A549 (cell line): Measurements from ENCODE around the gene TMEM123. TPM values are rescaled to one million over a fixed set of nuclear protein-coding genes. Genes with fewer than 3 reads are reported as not detected.

Experiments used
- ATAC-seq, 2 experiments: fragments of 200-7000 bp in 1 of 2; fragments of >200 bp in 1 of 2; cut with Nextera tagmentation in 1 of 2; cut with Tn5 transposase in 1 of 2; 3 replicates each; pipeline versions ENCODE4 v1.8.0 to v1.9.1; 2018 to 2020; ENCODE audit warnings: mild to moderate bottlenecking in 1 of 2, moderate library complexity in 1 of 2
- CTCF ChIA-PET: fragments of 300-600 bp; sonication (Branson Sonifier 250); formaldehyde crosslinking; extraction: SDS; loops from one replicate; lab custom pipeline; 2021; ENCODE audit warnings: antibody characterized with exemption, inconsistent platforms; lab: Yijun Ruan, JAX
- POLR2A ChIA-PET: fragments of 350-600 bp; formaldehyde crosslinking; extraction: SDS; loops from one replicate; lab custom pipeline; 2021; ENCODE audit warnings: antibody characterized with exemption, inconsistent platforms; lab: Yijun Ruan, JAX
- DNase-seq, 2 experiments: peaks; one replicate each; pipeline versions ENCODE4 v3.0.0 to v3.0.0-alpha.2; 2011 to 2016; ENCODE audit warnings: low read depth in 1 of 2, low spot score in 1 of 2
- FAIRE-seq: peaks from 2 replicates; lab custom pipeline; 2011; peaks lifted over from hg19 to GRCh38; lab: Jason Lieb, UNC
- H3K27ac ChIP-seq, 2 experiments: fragments of >200 bp; sonication (Bioruptor Twin); formaldehyde crosslinking; 3 replicates each; pipeline ENCODE4 v1.5.1; 2016 to 2017
- H3K4me1 ChIP-seq: fragments of >200 bp; sonication (Bioruptor Twin); formaldehyde crosslinking; 3 replicates; pipeline ENCODE4 v1.6.1; 2016
- H3K4me2 ChIP-seq: fragments of >200 bp; sonication (Bioruptor Twin); formaldehyde crosslinking; 3 replicates; pipeline ENCODE4 v1.6.1; 2016
- H3K4me3 ChIP-seq: fragments of >200 bp; sonication (Bioruptor Twin); formaldehyde crosslinking; 3 replicates; pipeline ENCODE4 v1.5.1; 2016
- H3K9me3 ChIP-seq: fragments of >200 bp; sonication (Bioruptor Twin); formaldehyde crosslinking; 3 replicates; pipeline ENCODE4 v1.6.1; 2016
- BCL3 ChIP-seq: fragments of >200 bp; sonication (Bioruptor Twin); formaldehyde crosslinking; IDR thresholded peaks from 3 replicates; pipeline ENCODE4 v1.6.1; 2016
- BHLHE40 ChIP-seq: IDR thresholded peaks from 2 replicates; pipeline ENCODE4 v1.6.1; 2012; ENCODE audit warnings: low read depth, low read length, inconsistent platforms
- CBX8 ChIP-seq: fragments of 200-600 bp; sonication (generic); IDR thresholded peaks from 2 replicates; pipeline ENCODE4 v1.6.1; 2016
- CTCF ChIP-seq: fragments of >200 bp; sonication (Bioruptor Twin); formaldehyde crosslinking; IDR thresholded peaks from 3 replicates; pipeline ENCODE4 v1.5.1; 2016
- EP300 ChIP-seq, 2 experiments: fragments of >200 bp; sonication (Bioruptor Twin); formaldehyde crosslinking; IDR thresholded peaks; 2 replicates in 1 of 2; 3 replicates in 1 of 2; pipeline ENCODE4 v1.6.1; 2016 to 2017
- FOSL2 ChIP-seq, 2 experiments: fragments of 450-650 bp in 1 of 2; fragments of >200 bp in 1 of 2; sonication (Bioruptor Twin) in 1 of 2; formaldehyde crosslinking; IDR thresholded peaks; 2 replicates each; pipeline versions ENCODE4 v1.5.0 to v1.6.1; 2016 to 2020; ENCODE audit warnings: mild to moderate bottlenecking in 1 of 2, moderate library complexity in 1 of 2
- FOXS1 ChIP-seq: fragments of 250-450 bp; sonication (Bioruptor Pico); IDR thresholded peaks from 2 replicates; pipeline ENCODE4 v1.5.0; 2020; ENCODE audit warnings: mild to moderate bottlenecking, moderate library complexity
- HEYL ChIP-seq: fragments of 250-450 bp; sonication (Bioruptor Pico); IDR thresholded peaks from 2 replicates; pipeline ENCODE4 v1.8.0; 2021; ENCODE audit warnings: mild to moderate bottlenecking, moderate library complexity
- HOXA7 ChIP-seq: fragments of 250-450 bp; sonication (Bioruptor Pico); IDR thresholded peaks from 2 replicates; pipeline ENCODE4 v1.5.0; 2020; ENCODE audit warnings: mild to moderate bottlenecking, moderate library complexity
- HOXB13 ChIP-seq: fragments of 250-450 bp; sonication (Bioruptor Pico); IDR thresholded peaks from 2 replicates; pipeline ENCODE4 v1.5.0; 2020; ENCODE audit warnings: low read depth, mild to moderate bottlenecking, moderate library complexity
- JUNB ChIP-seq: fragments of >200 bp; sonication (Bioruptor Twin); formaldehyde crosslinking; IDR thresholded peaks from 2 replicates; pipeline ENCODE4 v1.6.1; 2016
- KDM1A ChIP-seq: fragments of 200-600 bp; sonication (generic); IDR thresholded peaks from 2 replicates; pipeline ENCODE4 v1.6.1; 2016; ENCODE audit warnings: low read depth, mild to moderate bottlenecking
- MAFK ChIP-seq: fragments of 450-650 bp; IDR thresholded peaks from 2 replicates; pipeline ENCODE4 v1.6.1; 2014; ENCODE audit not compliant: partially characterized antibody
- MAZ ChIP-seq: fragments of 150-350 bp; IDR thresholded peaks from 2 replicates; pipeline ENCODE4 v1.6.1; 2014; ENCODE audit warnings: antibody characterized with exemption, low read depth, low read length, borderline replicate concordance
- MYC ChIP-seq: IDR thresholded peaks from 2 replicates; pipeline ENCODE4 v1.6.1; 2012; ENCODE audit warnings: mild to moderate bottlenecking, inconsistent platforms, low read length, improper control_type of control experiment, borderline replicate concordance
- NR3C1 ChIP-seq: fragments of >200 bp; sonication (Bioruptor Twin); formaldehyde crosslinking; IDR thresholded peaks from 3 replicates; pipeline ENCODE4 v1.6.1; 2017
- POLR2AphosphoS2 ChIP-seq: conservative IDR thresholded peaks from 2 replicates; pipeline ENCODE4 v1.6.1; 2012; ENCODE audit warnings: low read length, improper control_type of control experiment, inconsistent platforms
- RARB ChIP-seq: fragments of 250-450 bp; sonication (Bioruptor Pico); IDR thresholded peaks from 2 replicates; pipeline ENCODE4 v1.8.0; 2021; ENCODE audit warnings: mild to moderate bottlenecking, moderate library complexity
- RNF2 ChIP-seq: fragments of 200-600 bp; sonication (generic); IDR thresholded peaks from 2 replicates; pipeline ENCODE4 v1.6.1; 2016; ENCODE audit warnings: low read depth, mild to moderate bottlenecking, antibody characterized with exemption, moderate library complexity, borderline replicate concordance
- SMC3 ChIP-seq: fragments of >200 bp; sonication (Bioruptor Twin); formaldehyde crosslinking; IDR thresholded peaks from 3 replicates; pipeline ENCODE4 v1.6.1; 2018; ENCODE audit warnings: inconsistent platforms
- SREBF2 ChIP-seq: fragments of 450-650 bp; IDR thresholded peaks from 2 replicates; pipeline ENCODE4 v1.6.1; 2014; ENCODE audit warnings: mild to moderate bottlenecking, moderate library complexity
- TFCP2L1 ChIP-seq: fragments of 250-450 bp; sonication (Bioruptor Pico); IDR thresholded peaks from 2 replicates; pipeline ENCODE4 v1.5.0; 2021; ENCODE audit warnings: mild to moderate bottlenecking
- TP53 ChIP-seq: fragments of 250-450 bp; sonication (Bioruptor Pico); IDR thresholded peaks from 2 replicates; pipeline ENCODE4 v1.5.0; 2021; ENCODE audit warnings: mild to moderate bottlenecking, moderate library complexity
- ZNF302 ChIP-seq: fragments of 250-450 bp; sonication (Bioruptor Pico); IDR thresholded peaks from 2 replicates; pipeline ENCODE4 v1.9.0; 2021; ENCODE audit warnings: inconsistent platforms, mild to moderate bottlenecking, moderate library complexity
- WGBS: methylation state at CpG from one replicate; pipeline ENCODE4 v1.1.6; 2017; ENCODE audit errors: missing lambda C conversion rate; 5-methylcytosine and 5-hydroxymethylcytosine counted together
- polyA plus RNA-seq, 4 experiments: library from polyadenylated mRNA; depleted of rRNA in 3 of 4; stranded (reverse); fragments of >200 nt; fragmentation: RNase III in 1 of 4; extraction: RNeasy Plus Mini Kit Qiagen cat#74134 plus additional on column Dnase treatment in 1 of 4; gene quantifications; 2 replicates in 3 of 4; 3 replicates in 1 of 4; pipeline ENCODE4 v1.2.3, GENCODE V29; 2011 to 2017
- TF ChIP-seq, protein P1 (sequence below): fragments of >200 bp; sonication (Bioruptor Twin); formaldehyde crosslinking; IDR thresholded peaks from 2 replicates; pipeline ENCODE4 v1.6.1; 2016
- TF ChIP-seq, protein P2 (sequence below): fragments of 250-450 bp; sonication (Bioruptor Pico); IDR thresholded peaks from 2 replicates; pipeline ENCODE4 v1.5.0; 2021; ENCODE audit warnings: mild to moderate bottlenecking, moderate library complexity, borderline replicate concordance
- TF ChIP-seq, protein P3 (sequence below): fragments of 450-650 bp; IDR thresholded peaks from 2 replicates; pipeline ENCODE4 v1.6.1; 2014; ENCODE audit warnings: antibody characterized with exemption
- TF ChIP-seq, protein P4 (sequence below): IDR thresholded peaks from 2 replicates; pipeline ENCODE4 v1.6.1; 2012

Gene TMEM123
- polyA plus RNA-seq, 2 of the 4 experiments (the other 2 are of a cell fraction) = 199 to 458 TPM

DNA sequence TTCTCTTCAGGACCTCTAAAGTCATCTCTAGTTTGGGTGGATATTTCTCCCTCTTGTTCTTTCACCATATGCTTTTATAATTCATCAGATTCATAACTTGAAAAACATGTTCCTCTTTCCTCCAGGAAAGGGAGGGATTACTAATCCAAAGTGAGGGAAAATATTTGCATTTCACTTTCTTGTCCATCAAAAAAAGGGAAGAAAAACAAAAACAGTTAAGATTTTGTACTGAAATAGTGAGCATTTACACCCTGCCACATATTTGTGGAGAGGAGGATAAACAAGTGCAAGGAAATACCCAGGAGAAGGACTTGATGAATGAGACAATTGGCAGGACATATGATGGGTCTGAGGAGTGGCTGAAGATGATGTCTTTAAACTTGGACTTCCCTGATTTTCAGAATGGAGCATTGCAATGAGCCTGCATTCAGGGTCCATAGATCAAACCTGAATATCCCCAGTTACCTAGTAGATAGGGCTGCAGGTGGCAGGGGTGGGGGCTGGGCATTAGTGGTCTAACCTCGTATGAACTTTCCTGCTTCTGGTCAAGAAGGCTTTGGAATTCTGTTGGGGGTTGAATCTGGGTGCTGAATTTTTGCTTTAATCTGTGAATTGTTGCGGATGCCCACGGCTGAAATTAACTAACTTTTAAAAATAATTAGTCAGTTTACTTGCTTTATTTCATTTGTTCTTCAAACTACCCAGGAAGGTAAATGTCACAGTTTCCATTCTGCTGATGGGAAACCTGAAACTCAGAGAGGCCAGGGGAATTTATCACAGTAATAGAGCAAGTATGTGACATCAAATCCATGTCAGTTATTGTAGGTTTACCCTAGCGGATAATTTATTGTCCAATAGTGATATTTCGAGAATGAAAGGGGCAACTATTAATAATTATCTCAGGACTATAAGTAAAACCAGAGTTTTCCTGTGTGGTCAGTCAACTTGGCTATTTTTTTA lies 36.9 kb upstream of the TMEM123 start:
- 0 out of 3 replicates have a peak overlapping the region, but pooled peaks have one; percentile 19 for H3K4me2 ChIP-seq
- 40% methylated on average over 5 of the region's 5 CpGs for WGBS
- peaks cover 45% of the 10 kb centered on the region for H3K4me1 ChIP-seq
- H3K27ac ChIP-seq = peak overlapping the region in 1 of 2 experiments; percentile 57; a peak in 2 of 6 replicates
- H3K9me3 ChIP-seq = no peaks in the 10 kb centered on the region
- DNase-seq = no peak
- TF ChIP-seq FOXS1 (CRISPR knock-in tag) (no peak), RNF2 (no peak), EP300 (IDR thresholded peaks at IDR 0.05) (no peak), MAFK (no peak), HEYL (CRISPR knock-in tag) (no peak), TFCP2L1 (no peak), MAZ (no peak), CTCF (no peak), ZNF302 (CRISPR knock-in tag) (no peak), BHLHE40 (no peak), SMC3 (no peak), TP53 (CRISPR knock-in tag) (no peak), BCL3 (no peak), JUNB (no peak), HOXB13 (CRISPR knock-in tag) (no peak), KDM1A (no peak)
- TF ChIP-seq, protein P1, sequence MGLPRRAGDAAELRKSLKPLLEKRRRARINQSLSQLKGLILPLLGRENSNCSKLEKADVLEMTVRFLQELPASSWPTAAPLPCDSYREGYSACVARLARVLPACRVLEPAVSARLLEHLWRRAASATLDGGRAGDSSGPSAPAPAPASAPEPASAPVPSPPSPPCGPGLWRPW = no peak
- TF ChIP-seq, protein P2, sequence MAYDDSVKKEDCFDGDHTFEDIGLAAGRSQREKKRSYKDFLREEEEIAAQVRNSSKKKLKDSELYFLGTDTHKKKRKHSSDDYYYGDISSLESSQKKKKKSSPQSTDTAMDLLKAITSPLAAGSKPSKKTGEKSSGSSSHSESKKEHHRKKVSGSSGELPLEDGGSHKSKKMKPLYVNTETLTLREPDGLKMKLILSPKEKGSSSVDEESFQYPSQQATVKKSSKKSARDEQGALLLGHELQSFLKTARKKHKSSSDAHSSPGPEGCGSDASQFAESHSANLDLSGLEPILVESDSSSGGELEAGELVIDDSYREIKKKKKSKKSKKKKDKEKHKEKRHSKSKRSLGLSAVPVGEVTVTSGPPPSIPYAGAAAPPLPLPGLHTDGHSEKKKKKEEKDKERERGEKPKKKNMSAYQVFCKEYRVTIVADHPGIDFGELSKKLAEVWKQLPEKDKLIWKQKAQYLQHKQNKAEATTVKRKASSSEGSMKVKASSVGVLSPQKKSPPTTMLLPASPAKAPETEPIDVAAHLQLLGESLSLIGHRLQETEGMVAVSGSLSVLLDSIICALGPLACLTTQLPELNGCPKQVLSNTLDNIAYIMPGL (CRISPR knock-in tag) = no peak
- TF ChIP-seq, protein P3, sequence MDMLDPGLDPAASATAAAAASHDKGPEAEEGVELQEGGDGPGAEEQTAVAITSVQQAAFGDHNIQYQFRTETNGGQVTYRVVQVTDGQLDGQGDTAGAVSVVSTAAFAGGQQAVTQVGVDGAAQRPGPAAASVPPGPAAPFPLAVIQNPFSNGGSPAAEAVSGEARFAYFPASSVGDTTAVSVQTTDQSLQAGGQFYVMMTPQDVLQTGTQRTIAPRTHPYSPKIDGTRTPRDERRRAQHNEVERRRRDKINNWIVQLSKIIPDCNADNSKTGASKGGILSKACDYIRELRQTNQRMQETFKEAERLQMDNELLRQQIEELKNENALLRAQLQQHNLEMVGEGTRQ = no peak
- ChIA-PET CTCF (no interaction called here), POLR2A (no interaction called here)
- H3K4me3 ChIP-seq = no peak overlapping the region
- no peak for FAIRE-seq
- ATAC-seq = no peak

DNA sequence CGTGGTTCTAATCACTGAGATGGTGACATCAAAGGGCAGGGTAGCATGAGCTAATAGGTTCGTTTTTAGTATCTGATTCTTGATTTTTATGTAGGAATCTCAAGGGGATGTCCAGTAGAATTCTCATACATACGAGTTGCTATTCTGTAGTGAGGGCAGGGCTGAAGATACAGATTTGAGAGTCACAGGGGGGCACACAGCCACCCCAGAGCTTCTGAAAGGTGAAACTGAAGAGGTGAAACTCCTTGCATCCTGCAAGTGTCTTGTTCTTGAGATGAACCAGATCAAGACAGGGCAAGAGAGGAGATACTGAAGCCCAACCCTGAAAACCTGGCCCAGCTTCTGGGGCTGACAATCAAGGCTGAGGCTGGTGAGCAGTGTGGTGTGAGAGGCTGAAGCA lies 35.6 kb upstream of the TMEM123 start:
- no peak overlapping the region for H3K4me3 ChIP-seq
- ChIA-PET POLR2A (no interaction called here), CTCF (interaction anchor here (1.1 to 1.5 kb wide), 3 partner anchors 22 to 120 kb away, joined by 3 read pairs; no protein-coding TSS in a partner anchor)
- no peak for TF ChIP-seq KDM1A
- no peak for TF ChIP-seq FOSL2 (IDR thresholded peaks at IDR 0.05)
- TF ChIP-seq FOSL2 (CRISPR knock-in tag; IDR thresholded peaks at IDR 0.05) = no peak
- TF ChIP-seq CBX8 = no peak
- no peak for TF ChIP-seq JUNB
- TF ChIP-seq HEYL (CRISPR knock-in tag) = no peak
- no peak for TF ChIP-seq RARB (CRISPR knock-in tag)
- no peak for TF ChIP-seq POLR2AphosphoS2
- TF ChIP-seq MYC = no peak
- TF ChIP-seq, protein P4, sequence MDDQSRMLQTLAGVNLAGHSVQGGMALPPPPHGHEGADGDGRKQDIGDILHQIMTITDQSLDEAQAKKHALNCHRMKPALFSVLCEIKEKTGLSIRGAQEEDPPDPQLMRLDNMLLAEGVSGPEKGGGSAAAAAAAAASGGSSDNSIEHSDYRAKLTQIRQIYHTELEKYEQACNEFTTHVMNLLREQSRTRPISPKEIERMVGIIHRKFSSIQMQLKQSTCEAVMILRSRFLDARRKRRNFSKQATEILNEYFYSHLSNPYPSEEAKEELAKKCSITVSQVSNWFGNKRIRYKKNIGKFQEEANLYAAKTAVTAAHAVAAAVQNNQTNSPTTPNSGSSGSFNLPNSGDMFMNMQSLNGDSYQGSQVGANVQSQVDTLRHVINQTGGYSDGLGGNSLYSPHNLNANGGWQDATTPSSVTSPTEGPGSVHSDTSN = no peak
- TF ChIP-seq NR3C1 = no peak
- TF ChIP-seq HOXA7 (CRISPR knock-in tag) = no peak
- no peak for TF ChIP-seq SREBF2
- TF ChIP-seq FOXS1 (CRISPR knock-in tag) = no peak
- TF ChIP-seq MAFK = no peak
- ATAC-seq (no peak), FAIRE-seq (no peak), DNase-seq (no peak)
- no peaks in the 10 kb centered on the region for H3K9me3 ChIP-seq
- no peak overlapping the region; a peak in 1 of 6 replicates for H3K27ac ChIP-seq
- 82% methylated on average over 3 of the region's 3 CpGs for WGBS
- H3K4me2 ChIP-seq = no peak overlapping the region
- peaks cover 37% of the 10 kb centered on the region; the same call in 2 of the 3 replicates for H3K4me1 ChIP-seq
